ENCODE measurements around the gene OR2J3.

GRCh38 chr6:29137724-29138123 lies 29.9 kb downstream of the OR2J3 start:
- TF ChIP-seq POLR2A (IDR thresholded peaks at IDR 0.05) = no peak
- TF ChIP-seq CTCF (IDR thresholded peaks at IDR 0.05) = no peak

Data from thyroid gland (tissue), 4 donors.